HG03108 (cell line): ENCODE results near the gene PLCH1.

Experiments
- ATAC-seq: cut with Tn5 transposase; IDR thresholded peaks from one replicate; pipeline ENCODE4 v1.9.1; 2021; ENCODE audit warnings: moderate library complexity; ENCODE audit not compliant: unreplicated experiment

PLCH1 gene

GRCh38 chr3:155435821-155436220 is 309.1 kb downstream of the PLCH1 start:
- ATAC-seq: no peak

- ATAC-seq: no peak
Measured at GRCh38 chr3:155431856-155432570, 312.9 kb downstream of the PLCH1 start.

- no peak for ATAC-seq
Measured at GRCh38 chr3:155428563-155428962, 316.3 kb downstream of the PLCH1 start.

GRCh38 chr3:155426524-155427230 is 318.2 kb downstream of the PLCH1 start:
- no peak for ATAC-seq

- ATAC-seq: no peak
Measured at GRCh38 chr3:155425396-155425795, 319.5 kb downstream of the PLCH1 start.

- ATAC-seq: no peak
Measured at GRCh38 chr3:155424323-155424710, 320.6 kb downstream of the PLCH1 start.

- ATAC-seq: no peak
Measured at GRCh38 chr3:155423526-155424322, 321.1 kb downstream of the PLCH1 start.

- ATAC-seq: no peak
Measured at GRCh38 chr3:155420881-155421486, 323.9 kb downstream of the PLCH1 start.

- no peak for ATAC-seq
Measured at GRCh38 chr3:155420406-155420805, 324.5 kb downstream of the PLCH1 start.

GRCh38 chr3:155418407-155418806 is 326.5 kb downstream of the PLCH1 start:
- no peak for ATAC-seq

- ATAC-seq: no peak
Measured at GRCh38 chr3:155417119-155417517, 327.8 kb downstream of the PLCH1 start.

GRCh38 chr3:155416500-155417118 is 328.3 kb downstream of the PLCH1 start:
- no peak for ATAC-seq

GRCh38 chr3:155412904-155413303 is 332.0 kb downstream of the PLCH1 start:
- no peak for ATAC-seq

GRCh38 chr3:155411500-155412223 is 333.2 kb downstream of the PLCH1 start:
- ATAC-seq: no peak

GRCh38 chr3:155409336-155409735 is 335.5 kb downstream of the PLCH1 start:
- ATAC-seq: no peak

- no peak for ATAC-seq
Measured at GRCh38 chr3:155407971-155408370, 336.9 kb downstream of the PLCH1 start.

GRCh38 chr3:155407331-155407730 is 337.5 kb downstream of the PLCH1 start:
- ATAC-seq: no peak

GRCh38 chr3:155404486-155404885 is 340.4 kb downstream of the PLCH1 start:
- no peak for ATAC-seq

- ATAC-seq: no peak
Measured at GRCh38 chr3:155402656-155403055, 342.2 kb downstream of the PLCH1 start.

GRCh38 chr3:155398046-155398445 is 346.8 kb downstream of the PLCH1 start:
- ATAC-seq: no peak
